ENCODE measurements around the gene DOCK1.

DNA sequence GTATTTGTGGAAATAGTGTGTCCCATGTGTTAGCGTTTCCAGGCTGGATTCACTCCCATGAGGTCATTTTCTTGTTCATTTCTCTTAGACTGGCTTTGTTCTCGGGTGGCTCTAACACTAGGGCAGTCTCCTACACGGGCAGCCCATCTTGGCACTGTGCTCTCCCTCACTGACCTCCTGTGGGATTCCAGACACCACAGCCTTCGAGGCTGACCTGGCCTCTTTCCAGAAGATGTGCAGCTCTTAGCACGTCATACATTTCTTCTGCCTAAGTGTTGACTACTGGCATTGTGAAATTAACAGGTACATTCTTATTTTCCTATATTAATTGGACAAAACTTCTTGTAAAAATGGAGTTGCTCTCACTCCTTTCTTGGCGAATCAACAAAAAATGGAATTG is 218.4 kb downstream of the DOCK1 start:
- TF ChIP-seq POLR2A (IDR thresholded peaks at IDR 0.05; ENCODE audit: low read depth, low read length): no peak
- TF ChIP-seq PAX5 (IDR thresholded peaks at IDR 0.05; ENCODE audit: insufficient read depth, low read length, severe bottlenecking): no peak

Measured in GM12891 (cell line).